Mononuclear cell (primary cell): ENCODE data around the gene RECK. TPM values are rescaled to one million over a fixed set of nuclear protein-coding genes. Genes with fewer than 3 reads are reported as not detected.
"Not testable (repeated sequence)": the region's sequence is repeated elsewhere in the genome, so short reads cannot be mapped to it uniquely, and the experiment has no call there.

ENCODE experiments used
- H3K27me3 ChIP-seq: 2 replicates; pipeline ENCODE4 v1.6.0; 2011; ENCODE audit warnings: low read length, control low read depth; ENCODE audit not compliant: insufficient read depth
- H3K4me1 ChIP-seq: 2 replicates; pipeline ENCODE4 v1.5.1; 2011; ENCODE audit warnings: mild to moderate bottlenecking, low read length, control low read depth; ENCODE audit not compliant: insufficient read depth
- H3K4me3 ChIP-seq: 2 replicates; pipeline ENCODE4 v1.5.1; 2011; ENCODE audit warnings: mild to moderate bottlenecking, low read length, moderate library complexity
- H3K9me3 ChIP-seq: 2 replicates; pipeline ENCODE4 v1.5.1; 2011; ENCODE audit warnings: low read depth, mild to moderate bottlenecking, control low read depth, low read length
- total RNA-seq: library from RNA; depleted of rRNA; stranded (reverse); fragments of >200 nt; gene quantifications from one replicate; pipeline ENCODE4 v1.2.3, GENCODE V29; 2012

The RECK gene
- total RNA-seq, 1 donor = 9.2 TPM

DNA sequence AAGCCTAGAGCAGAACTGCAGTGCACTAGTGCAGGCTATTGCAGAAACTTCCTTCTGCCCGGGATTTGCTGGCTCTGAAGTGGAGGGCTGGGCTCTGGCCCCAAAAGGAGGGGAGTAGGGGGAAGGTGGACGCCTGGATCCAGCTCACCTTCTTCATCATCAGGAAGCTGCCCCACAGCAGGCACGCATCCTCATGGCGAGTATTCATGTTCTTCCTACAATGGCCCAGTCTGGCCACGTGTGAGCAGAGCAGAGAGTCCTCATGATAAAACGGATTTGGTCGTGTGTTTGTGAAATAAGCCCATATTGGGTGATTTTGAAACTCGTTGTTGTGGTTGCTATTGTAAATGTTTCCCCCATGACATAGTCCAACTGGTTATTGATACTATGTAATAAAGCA is 91.6 kb downstream of the RECK start:
- H3K4me3 ChIP-seq = no peak overlapping the region
- peaks cover 54% of the 10 kb centered on the region for H3K4me1 ChIP-seq
- H3K9me3 ChIP-seq = no peaks in the 10 kb centered on the region
- H3K27me3 ChIP-seq = no peaks in the 10 kb centered on the region

DNA sequence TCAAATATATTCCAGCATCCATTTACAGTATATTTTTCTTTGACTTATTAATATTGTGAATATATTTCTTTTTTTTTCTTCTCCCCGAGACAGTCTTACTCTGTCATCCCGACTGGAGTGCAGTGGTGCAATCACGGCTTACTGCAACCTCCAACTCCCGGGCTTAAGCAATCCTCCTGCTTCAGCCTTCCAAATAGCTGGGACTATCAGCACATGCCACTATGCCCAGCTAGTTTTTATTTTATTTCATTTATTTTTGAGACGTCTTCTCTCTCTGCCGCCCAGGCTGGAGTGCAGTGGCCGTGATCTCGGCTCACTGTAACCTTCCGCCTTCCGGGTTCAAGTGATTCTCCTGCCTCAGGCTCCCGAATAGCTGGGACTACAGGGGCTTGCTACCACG is 92.4 kb downstream of the RECK start:
- Histone ChIP-seq H3K9me3 (no peaks in the 10 kb centered on the region), H3K27me3 (no peaks in the 10 kb centered on the region), H3K4me3 (no peak overlapping the region), H3K4me1 (peaks cover 54% of the 10 kb centered on the region)

DNA sequence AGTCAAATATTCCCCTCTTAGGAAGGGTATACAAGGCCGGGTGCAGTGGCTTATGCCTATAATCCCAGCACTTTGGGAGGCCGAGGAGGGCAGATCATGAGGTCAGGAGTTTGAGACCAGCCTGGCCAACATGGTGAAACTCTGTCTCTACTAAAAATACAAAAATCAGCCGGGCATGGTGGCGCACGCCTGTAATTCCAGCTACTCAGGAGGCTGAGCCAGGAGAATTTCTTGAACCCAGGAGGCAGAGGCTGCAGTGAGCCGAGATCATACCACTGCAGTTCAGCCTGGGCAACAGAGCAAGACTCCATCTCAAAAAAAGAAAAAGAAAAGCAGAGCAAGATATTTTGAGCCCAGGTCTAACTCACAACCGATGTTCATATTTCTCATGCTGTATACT is 95.0 kb downstream of the RECK start:
- not testable (repeated sequence) for H3K9me3 ChIP-seq, H3K4me3 ChIP-seq, H3K27me3 ChIP-seq
- peaks cover 39% of the 10 kb centered on the region for H3K4me1 ChIP-seq

DNA sequence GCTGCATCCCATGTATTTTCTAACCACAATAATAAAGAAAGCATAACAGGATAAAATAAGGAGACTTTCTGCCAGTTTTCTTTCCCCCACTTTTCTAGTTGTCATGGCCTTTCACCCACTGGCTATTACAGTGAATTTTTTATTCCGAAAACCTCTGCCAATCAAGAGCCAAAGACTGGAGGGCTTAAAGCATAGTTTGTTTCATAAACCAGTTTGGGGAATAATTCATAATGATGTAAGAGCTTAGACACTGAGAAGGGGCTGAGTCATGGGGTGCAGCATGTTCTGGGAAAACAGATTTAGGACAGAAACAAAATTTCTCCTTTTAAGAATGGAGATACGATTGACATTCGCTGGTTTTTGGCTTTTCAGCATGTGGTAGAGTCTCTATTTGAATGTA is 95.4 kb downstream of the RECK start:
- Histone ChIP-seq H3K4me1 (peaks cover 36% of the 10 kb centered on the region), H3K27me3 (no peaks in the 10 kb centered on the region), H3K4me3 (no peak overlapping the region), H3K9me3 (no peaks in the 10 kb centered on the region)

DNA sequence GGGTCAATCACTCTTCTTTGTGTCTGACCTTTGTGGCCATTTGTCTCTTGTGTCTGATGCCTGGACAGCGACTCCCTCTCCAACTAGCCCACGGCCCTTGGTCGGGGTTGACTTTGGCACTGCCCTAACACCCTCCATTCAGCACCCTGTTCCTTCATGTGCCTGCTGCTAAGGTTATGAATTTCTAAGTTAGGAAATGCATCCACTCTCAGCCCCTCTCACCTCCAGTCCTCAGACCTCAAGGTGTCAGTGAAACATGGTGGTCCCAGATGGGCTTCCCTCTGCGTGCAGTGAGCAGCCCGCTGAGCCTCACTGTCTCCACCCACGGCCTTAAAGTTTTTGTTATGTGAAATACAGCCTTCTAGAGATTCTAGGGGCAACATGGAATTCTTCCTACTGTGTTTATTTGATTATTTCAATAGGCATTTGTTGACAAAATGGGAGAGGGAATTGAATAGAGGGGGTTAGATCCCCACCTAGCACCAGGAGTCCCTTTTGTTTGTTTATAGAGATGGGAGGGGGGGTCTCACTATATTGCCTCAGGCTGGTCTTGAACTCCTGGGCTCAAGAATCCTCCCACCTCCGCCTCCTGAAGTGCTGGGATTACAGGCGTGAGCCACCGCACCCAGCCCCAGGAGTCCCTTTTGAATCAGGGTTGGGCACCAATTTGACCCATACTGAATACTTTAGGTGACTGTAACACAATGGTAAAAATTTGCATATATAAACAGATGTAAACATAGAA is 98.2 kb downstream of the RECK start:
- H3K4me1 ChIP-seq = peaks cover 39% of the 10 kb centered on the region
- H3K27me3 ChIP-seq = no peaks in the 10 kb centered on the region
- no peak overlapping the region for H3K4me3 ChIP-seq
- H3K9me3 ChIP-seq = no peaks in the 10 kb centered on the region

DNA sequence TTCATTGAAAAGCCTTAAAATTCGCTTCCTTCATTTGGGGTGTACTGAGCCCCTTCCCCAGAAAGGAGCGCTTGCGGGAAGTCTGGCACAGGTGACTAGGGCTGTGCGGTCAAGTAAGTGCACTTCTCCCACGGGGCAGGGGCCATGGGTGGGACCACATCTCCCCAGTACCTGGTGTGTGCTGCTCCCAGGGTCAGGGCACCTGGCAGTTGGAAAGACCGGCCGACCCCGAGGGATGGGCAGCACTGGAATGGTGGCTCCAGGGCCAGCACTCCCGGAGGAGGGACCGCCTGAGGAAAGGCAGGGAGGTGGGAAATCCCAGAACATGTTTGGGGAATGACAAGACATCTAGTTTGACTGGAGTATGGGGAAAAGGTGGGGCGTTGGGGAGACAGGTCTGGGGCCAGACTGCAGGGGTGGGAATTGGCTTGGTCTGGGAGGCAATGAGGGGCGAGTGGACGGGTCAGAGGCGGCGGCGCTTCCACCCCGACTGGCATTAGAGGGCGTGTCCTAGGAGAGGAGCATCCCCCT is 99.1 kb downstream of the RECK start:
- no peaks in the 10 kb centered on the region for H3K27me3 ChIP-seq
- peaks cover 48% of the 10 kb centered on the region for H3K4me1 ChIP-seq
- H3K9me3 ChIP-seq = no peaks in the 10 kb centered on the region
- H3K4me3 ChIP-seq = peak overlapping the region; percentile 78

- Histone ChIP-seq H3K9me3 (no peaks in the 10 kb centered on the region), H3K4me1 (peaks cover 53% of the 10 kb centered on the region), H3K4me3 (peak within 1 kb of the TSS; percentile 78), H3K27me3 (no peaks in the 10 kb centered on the region)
Observed at GRCh38 chr9:36136272-36136893, 99.7 kb downstream of the RECK start, which contains the start of gene GLIPR2. Gene GLIPR2 (plus strand): TSS chr9:36136733. CDS start chr9:36136779, 46 bp downstream.

GRCh38 chr9:36136894-36137391 is 100.2 kb downstream of the RECK start:
- H3K9me3 ChIP-seq = no peaks in the 10 kb centered on the region
- no peaks in the 10 kb centered on the region for H3K27me3 ChIP-seq
- peak overlapping the region; percentile 78 for H3K4me3 ChIP-seq
- H3K4me1 ChIP-seq = peaks cover 59% of the 10 kb centered on the region

DNA sequence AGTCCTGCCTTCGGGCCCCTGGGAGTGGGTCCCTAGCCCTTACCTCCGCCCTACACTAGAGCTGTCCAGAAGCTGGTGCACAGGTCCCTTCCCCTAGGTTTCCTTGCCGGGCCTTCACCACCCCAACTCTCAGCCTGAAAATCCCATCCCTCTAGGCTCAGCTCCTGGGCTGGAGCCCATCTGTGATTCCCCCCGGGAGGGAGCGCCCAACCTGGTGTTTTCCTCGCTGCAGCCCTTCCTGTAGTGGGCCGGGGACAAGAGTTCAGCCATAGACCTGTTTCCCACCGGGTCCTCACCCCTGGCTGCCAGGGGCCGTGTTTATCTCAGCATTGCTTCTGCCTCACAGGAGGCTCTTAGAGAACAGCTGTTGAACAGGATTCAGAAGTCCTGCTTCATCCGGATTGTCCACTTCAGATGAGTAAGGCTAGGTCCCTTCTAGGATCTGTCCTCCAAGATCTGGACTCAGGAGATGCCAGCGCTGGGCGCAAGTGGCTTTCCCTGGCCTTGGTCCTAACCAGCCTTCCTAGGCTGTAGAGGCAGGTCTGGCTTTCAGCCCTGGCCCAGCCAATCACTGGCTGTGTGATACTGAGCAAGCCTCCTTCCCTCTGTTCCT is 100.8 kb downstream of the RECK start:
- H3K9me3 ChIP-seq = no peaks in the 10 kb centered on the region
- no peaks in the 10 kb centered on the region for H3K27me3 ChIP-seq
- H3K4me1 ChIP-seq = peaks cover 65% of the 10 kb centered on the region
- H3K4me3 ChIP-seq = peak overlapping the region; percentile 78

GRCh38 chr9:36138496-36138895 is 101.8 kb downstream of the RECK start:
- Histone ChIP-seq H3K4me3 (no peak overlapping the region), H3K27me3 (no peaks in the 10 kb centered on the region), H3K4me1 (peaks cover 75% of the 10 kb centered on the region), H3K9me3 (no peaks in the 10 kb centered on the region)

DNA sequence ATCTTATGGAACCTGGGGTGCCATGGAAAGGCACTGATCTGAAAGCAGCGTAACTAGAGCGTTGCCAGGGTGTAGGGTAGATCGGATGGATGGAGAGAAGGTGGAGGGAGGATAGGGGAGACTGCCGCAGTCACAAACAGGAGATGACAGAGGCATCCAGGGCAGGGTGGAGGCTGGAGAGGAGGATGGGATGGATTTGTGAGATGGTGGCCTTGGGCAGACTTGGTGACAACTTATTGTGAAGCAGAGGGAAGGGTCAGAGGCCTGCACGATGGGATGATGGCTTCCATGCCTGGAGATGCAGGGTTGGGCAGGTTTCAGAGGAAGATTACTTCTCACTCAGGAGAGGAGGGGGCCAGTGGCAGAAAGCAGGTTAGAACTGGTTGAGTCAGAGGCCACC is 102.2 kb downstream of the RECK start:
- Histone ChIP-seq H3K27me3 (no peaks in the 10 kb centered on the region), H3K4me1 (peaks cover 79% of the 10 kb centered on the region), H3K4me3 (no peak overlapping the region), H3K9me3 (no peaks in the 10 kb centered on the region)

- H3K27me3 ChIP-seq = no peaks in the 10 kb centered on the region
- no peak overlapping the region for H3K4me3 ChIP-seq
- peaks cover 93% of the 10 kb centered on the region for H3K4me1 ChIP-seq
- H3K9me3 ChIP-seq = no peaks in the 10 kb centered on the region
Observed at GRCh38 chr9:36140086-36141084, 103.7 kb downstream of the RECK start.

- no peak overlapping the region for H3K4me3 ChIP-seq
- no peaks in the 10 kb centered on the region for H3K27me3 ChIP-seq
Observed at GRCh38 chr9:36141288-36141687, 104.6 kb downstream of the RECK start.

DNA sequence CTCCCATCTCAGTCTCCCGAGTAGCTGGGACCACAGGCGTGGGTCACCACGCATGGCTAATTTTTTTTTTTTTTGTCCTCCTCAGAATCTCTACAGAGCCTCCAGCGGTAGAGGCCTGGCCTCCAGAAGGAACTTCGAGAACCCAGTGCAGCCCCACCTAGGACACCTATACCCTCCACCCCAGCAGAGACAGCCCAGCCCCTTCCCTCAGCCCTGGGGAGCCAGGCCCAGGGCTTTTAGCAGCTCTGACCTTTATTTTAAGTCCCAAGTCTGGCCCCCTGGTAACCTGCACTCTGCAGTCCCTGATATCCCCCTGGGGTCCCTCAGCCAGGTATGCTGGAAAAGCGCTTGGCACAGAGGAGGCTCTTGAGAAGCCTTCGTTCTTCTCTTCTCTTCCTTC is 105.0 kb downstream of the RECK start:
- peaks cover 98% of the 10 kb centered on the region for H3K4me1 ChIP-seq
- H3K9me3 ChIP-seq = no peaks in the 10 kb centered on the region
- no peak overlapping the region for H3K4me3 ChIP-seq
- no peaks in the 10 kb centered on the region for H3K27me3 ChIP-seq

More at GRCh38 chr9:36141288-36141687, 104.6 kb downstream of the RECK start:
- peaks cover 94% of the 10 kb centered on the region for H3K4me1 ChIP-seq
- no peaks in the 10 kb centered on the region for H3K9me3 ChIP-seq
